Eye (tissue), 1 donor: ENCODE data around the gene TRIM62.
"Not testable (repeated sequence)": the region's sequence is repeated elsewhere in the genome, so short reads cannot be mapped to it uniquely, and the experiment has no call there.

Experiments
- DNase-seq: peaks from one replicate; pipeline ENCODE4 v3.0.0-alpha.2; 2015

Gene TRIM62

GRCh38 chr1:33157131-33157530 is 24.7 kb downstream of the TRIM62 start:
- no peak for DNase-seq

- no peak for DNase-seq
Measured at GRCh38 chr1:33155877-33156538, 25.8 kb downstream of the TRIM62 start.

GRCh38 chr1:33153650-33154049 is 28.2 kb downstream of the TRIM62 start:
- no peak for DNase-seq

- DNase-seq, result peak; percentile 73
Measured at GRCh38 chr1:33152685-33153432, 29.0 kb downstream of the TRIM62 start.

- DNase-seq, result no peak
Measured at GRCh38 chr1:33151116-33151515, 30.7 kb downstream of the TRIM62 start.

GRCh38 chr1:33150522-33150921 is 31.3 kb downstream of the TRIM62 start:
- no peak for DNase-seq

- no peak for DNase-seq
Measured at GRCh38 chr1:33149453-33150190, 32.2 kb downstream of the TRIM62 start.

GRCh38 chr1:33148615-33149014 is 33.2 kb downstream of the TRIM62 start:
- no peak for DNase-seq

- DNase-seq, result no peak
Measured at GRCh38 chr1:33147997-33148314, 33.9 kb downstream of the TRIM62 start.

GRCh38 chr1:33147275-33147996 is 34.4 kb downstream of the TRIM62 start:
- DNase-seq, result no peak

GRCh38 chr1:33146003-33146402 is 35.8 kb downstream of the TRIM62 start:
- no peak for DNase-seq

GRCh38 chr1:33143698-33144097 is 38.1 kb downstream of the TRIM62 start:
- DNase-seq, result no peak

- DNase-seq, result peak; percentile 51
Measured at GRCh38 chr1:33143176-33143575, 38.7 kb downstream of the TRIM62 start.

- no peak for DNase-seq
Measured at GRCh38 chr1:33142483-33143064, 39.3 kb downstream of the TRIM62 start.

GRCh38 chr1:33141781-33142180 is 40.1 kb downstream of the TRIM62 start:
- no peak for DNase-seq

- no peak for DNase-seq
Measured at GRCh38 chr1:33141216-33141615, 40.6 kb downstream of the TRIM62 start.

GRCh38 chr1:33140153-33141149 is 41.4 kb downstream of the TRIM62 start:
- DNase-seq, result no peak

- peak; percentile 84 for DNase-seq
Measured at GRCh38 chr1:33137800-33138199, 44.0 kb downstream of the TRIM62 start.

GRCh38 chr1:33136041-33136440 is 45.8 kb downstream of the TRIM62 start:
- DNase-seq, result not testable (repeated sequence)

- DNase-seq, result no peak
Measured at GRCh38 chr1:33133478-33134105, 48.3 kb downstream of the TRIM62 start.

GRCh38 chr1:33132549-33132948 is 49.3 kb downstream of the TRIM62 start:
- DNase-seq, result no peak
